Gastrocnemius medialis (tissue), 4 donors: ENCODE measurements around the gene SMCHD1. TPM values are rescaled to one million over a fixed set of nuclear protein-coding genes. Genes with fewer than 3 reads are reported as not detected.
A peak's percentile ranks its signal among the peaks of the same experiment; 100 is the strongest.

Source experiments
- ATAC-seq, 2 donors: fragments of 150-250 bp; one replicate each; pipeline ENCODE4 v1.9.1; 2016
- DNase-seq, 2 donors: peaks; one replicate each; pipeline ENCODE4 v3.0.0-alpha.2; 2019
- H3K27ac ChIP-seq, 4 donors: fragments of 200-600 bp; sonication (generic); 1 replicate in 1 of 4; 2 replicates in 3 of 4; pipeline ENCODE4 v1.5.1; 2016 to 2018; ENCODE audit warnings: mild to moderate bottlenecking in 2 of 4, moderate library complexity in 1 of 4
- H3K27me3 ChIP-seq, 3 donors: fragments of 200-600 bp; sonication (generic) in 2 of 3; 1 replicate in 1 of 3; 2 replicates in 2 of 3; pipeline versions ENCODE4 v1.5.1 to v1.6.0; 2016 to 2019; ENCODE audit warnings: mild to moderate bottlenecking in 1 of 3, moderate library complexity in 1 of 3
- H3K36me3 ChIP-seq, 2 donors: fragments of 200-600 bp; sonication (generic) in 1 of 2; one replicate each; pipeline ENCODE4 v1.5.1; 2017 to 2018
- H3K4me1 ChIP-seq, 2 donors: fragments of 200-600 bp; sonication (generic) in 1 of 2; one replicate each; pipeline ENCODE4 v1.5.1; 2016 to 2017; ENCODE audit warnings: mild to moderate bottlenecking in 2 of 2
- H3K4me3 ChIP-seq, 4 donors: fragments of 200-600 bp; sonication (generic) in 3 of 4; 1 replicate in 1 of 4; 2 replicates in 3 of 4; pipeline ENCODE4 v1.5.1; 2016 to 2019; ENCODE audit warnings: mild to moderate bottlenecking in 2 of 4
- H3K9me3 ChIP-seq, 3 donors: fragments of 200-600 bp; sonication (generic) in 2 of 3; 1 replicate in 1 of 3; 2 replicates in 2 of 3; pipeline ENCODE4 v1.5.1; 2016 to 2019
- CTCF ChIP-seq, 5 experiments: fragments of 450-650 bp in 3 of 5; fragments of 200-600 bp in 2 of 5; sonication (generic) in 2 of 5; IDR thresholded peaks in 4 of 5; conservative IDR thresholded peaks in 1 of 5; 1 replicate in 4 of 5; 2 replicates in 1 of 5; pipeline ENCODE4 v1.5.1; 2016 to 2019; ENCODE audit warnings: antibody characterized with exemption in 5 of 5, mild to moderate bottlenecking in 3 of 5, moderate library complexity in 3 of 5
- POLR2A ChIP-seq, 2 donors: fragments of 450-650 bp; IDR thresholded peaks; one replicate each; pipeline ENCODE4 v1.6.1; 2017; ENCODE audit warnings: antibody characterized with exemption in 2 of 2, mild to moderate bottlenecking in 2 of 2, moderate library complexity in 2 of 2
- in situ Hi-C, 4 donors: fragments of 200-750 bp; cut with MboI; loops; one replicate each; pipeline versions ENCODE4 v1.15.0 to v1.8.0; 2017; ENCODE audit warnings: low sequenced_read_pairs in 4 of 4
- intact Hi-C: fragments of 100-400 bp; cut with DNase I; formaldehyde crosslinking; loops from one replicate; pipeline ENCODE4 v1.15.1; 2023; ENCODE audit warnings: low total_unique reads
- total RNA-seq, 4 donors: library from RNA; depleted of rRNA; stranded (reverse); fragments of >200 nt; gene quantifications; one replicate each; pipeline versions ENCODE4 v1.1.0 to v1.2.3, GENCODE V29; 2016

Gene SMCHD1
- total RNA-seq, 4 donors from 2014 or later, result 16.2 to 43.6 (median 22.7) TPM

GRCh38 chr18:2853173-2853925 is 197.8 kb downstream of the SMCHD1 start:
- TF ChIP-seq CTCF (IDR thresholded peaks at IDR 0.05 in 4 of 5, conservative IDR thresholded peaks at IDR 0.05 in 1 of 5), result no peak
- no peak for TF ChIP-seq POLR2A (IDR thresholded peaks at IDR 0.05)
- intact Hi-C loops, result no loop called here

GRCh38 chr18:2853926-2854664 is 198.6 kb downstream of the SMCHD1 start:
- H3K4me1 ChIP-seq, result no peaks in the 10 kb centered on the region
- intact Hi-C loops, result no loop called here
- no peak overlapping the region for H3K4me3 ChIP-seq
- peak overlapping the region in 1 of 4 donors; percentile 22 for H3K27ac ChIP-seq
- TF ChIP-seq POLR2A (IDR thresholded peaks at IDR 0.05) (no peak), CTCF (IDR thresholded peaks at IDR 0.05 in 4 of 5, conservative IDR thresholded peaks at IDR 0.05 in 1 of 5) (no peak)
- no peaks in the 10 kb centered on the region for H3K9me3 ChIP-seq
- peaks cover 4 to 15% (median 4%) of the 10 kb centered on the region in 3 donors for H3K27me3 ChIP-seq
- DNase-seq, result no peak
- in situ Hi-C loops, result no loop called here
- ATAC-seq, result no peak
- H3K36me3 ChIP-seq, result no peaks in the 10 kb centered on the region

More at GRCh38 chr18:2853173-2853925, 197.8 kb downstream of the SMCHD1 start:
- H3K27me3 ChIP-seq, result peaks cover 6 to 22% (median 8%) of the 10 kb centered on the region in 3 donors
- in situ Hi-C loops, result no loop called here
- H3K9me3 ChIP-seq, result no peaks in the 10 kb centered on the region
- no peak for ATAC-seq
- no peak for DNase-seq
- no peaks in the 10 kb centered on the region for H3K36me3 ChIP-seq
- H3K4me1 ChIP-seq, result no peaks in the 10 kb centered on the region
- H3K4me3 ChIP-seq, result no peak overlapping the region
- H3K27ac ChIP-seq, result no peak overlapping the region

Other genes with a start within 250 kb of the SMCHD1 start
- gene METTL4, start 84.2 kb upstream of the SMCHD1 start, total RNA-seq, result 1 to 10 TPM; 1.4 to 2.9 (median 1.8) TPM
- under 1 TPM in 1 of 4 donors, not detected in 3; 0.27 TPM for gene NDC80, start 84.2 kb upstream of the SMCHD1 start, total RNA-seq
- gene EMILIN2, start 191.3 kb downstream of the SMCHD1 start, total RNA-seq, result 10 to 100 TPM in 1 of 4 donors, 1 to 10 TPM in 3; 1.9 to 10.5 (median 5.6) TPM